WI38 (cell line): Measurements from ENCODE around the gene RLN3.

Experiments
- H3K4me3 ChIP-seq: 2 replicates; pipeline ENCODE4 v1.5.1; 2011; ENCODE audit warnings: low read depth, mild to moderate bottlenecking, control low read depth, low read length
- CTCF ChIP-seq: IDR thresholded peaks from 2 replicates; pipeline ENCODE4 v1.5.1; 2012; ENCODE audit warnings: low read depth, mild to moderate bottlenecking, control low read depth, low read length

Gene RLN3

DNA sequence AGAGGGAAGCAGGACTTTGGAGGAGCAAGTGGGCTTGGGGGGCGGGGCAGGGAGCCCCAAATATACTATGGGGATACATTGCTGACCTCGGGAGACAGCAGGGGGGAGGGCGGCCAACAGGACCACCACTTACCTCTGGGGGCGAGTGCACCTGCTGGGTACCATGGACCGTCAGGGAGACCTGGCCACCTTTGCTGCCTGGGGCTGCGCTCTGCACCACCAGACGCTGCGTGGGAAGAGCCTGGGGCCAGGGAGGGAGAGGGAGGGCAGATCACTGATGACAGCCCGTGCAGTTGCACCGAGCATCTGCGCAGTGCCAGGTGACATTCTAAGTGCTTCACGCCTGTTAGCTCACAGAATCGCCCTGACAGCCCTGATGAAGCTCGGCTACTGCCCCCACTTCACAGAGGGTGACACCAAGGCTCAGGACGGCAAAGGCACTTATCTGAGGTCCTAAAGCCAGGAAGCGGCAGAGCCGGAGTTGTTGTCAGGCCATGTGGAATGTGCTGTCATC lies 45.9 kb upstream of the RLN3 start:
- TF ChIP-seq CTCF: no peak
- no peak overlapping the region for H3K4me3 ChIP-seq

GRCh38 chr19:13982773-13983172 lies 45.2 kb upstream of the RLN3 start:
- no peak overlapping the region for H3K4me3 ChIP-seq
- TF ChIP-seq CTCF: no peak

DNA sequence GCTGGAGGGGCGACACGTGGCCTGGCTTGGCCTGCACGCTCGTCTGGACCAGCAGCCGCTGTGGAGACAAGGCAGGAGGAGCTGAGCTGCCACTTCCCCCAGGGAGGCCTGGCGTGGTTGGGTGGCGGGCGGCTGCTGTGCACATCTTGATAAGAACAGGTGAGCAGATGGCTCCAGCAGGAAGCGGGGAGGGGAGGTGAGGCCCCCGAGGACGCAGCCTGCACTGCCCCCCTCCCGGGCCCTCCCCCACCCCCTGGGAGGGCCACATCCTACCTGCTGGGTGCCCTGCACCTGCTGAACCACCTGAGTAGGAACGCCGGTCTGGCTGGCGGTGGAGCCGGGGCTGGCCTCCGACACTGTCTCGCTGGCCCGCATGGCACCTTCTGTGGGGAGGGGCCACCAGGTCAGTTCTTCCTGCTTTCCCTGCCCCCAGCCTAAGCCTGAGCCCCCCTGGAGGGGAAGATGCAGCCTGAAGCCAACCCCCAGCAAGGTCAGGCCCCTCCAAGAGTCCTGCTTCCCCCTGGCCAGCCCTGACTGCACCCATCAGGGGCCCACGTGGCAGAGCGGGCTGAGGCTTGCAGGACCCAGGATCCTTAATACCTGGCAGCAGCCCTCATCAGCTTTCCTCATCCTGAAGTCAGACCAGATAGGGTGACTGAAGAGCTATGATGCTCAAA lies 44.6 kb upstream of the RLN3 start:
- TF ChIP-seq CTCF: no peak
- H3K4me3 ChIP-seq: no peak overlapping the region

- no peak for TF ChIP-seq CTCF
- no peak overlapping the region for H3K4me3 ChIP-seq
These were observed 43.8 kb upstream of the RLN3 start for GRCh38 chr19:13984186-13984585.

- no peak for TF ChIP-seq CTCF
- H3K4me3 ChIP-seq: no peak overlapping the region
These were observed 42.8 kb upstream of the RLN3 start for GRCh38 chr19:13984875-13985741.

GRCh38 chr19:13985771-13986347 lies 42.1 kb upstream of the RLN3 start:
- no peak overlapping the region for H3K4me3 ChIP-seq

More at GRCh38 chr19:13985771-13986347, 42.1 kb upstream of the RLN3 start:
- no peak for TF ChIP-seq CTCF
